Myometrial cell (primary cell): ENCODE data around the gene TMEM196. TPM values are rescaled to one million over a fixed set of nuclear protein-coding genes. Genes with fewer than 3 reads are reported as not detected.

Source experiments
- total RNA-seq: library from RNA; depleted of rRNA; stranded (reverse); fragments of >200 nt; gene quantifications from 2 replicates; pipeline ENCODE4 v1.2.3, GENCODE V29; 2015

Gene TMEM196
- not detected in 2 replicates for total RNA-seq

DNA sequence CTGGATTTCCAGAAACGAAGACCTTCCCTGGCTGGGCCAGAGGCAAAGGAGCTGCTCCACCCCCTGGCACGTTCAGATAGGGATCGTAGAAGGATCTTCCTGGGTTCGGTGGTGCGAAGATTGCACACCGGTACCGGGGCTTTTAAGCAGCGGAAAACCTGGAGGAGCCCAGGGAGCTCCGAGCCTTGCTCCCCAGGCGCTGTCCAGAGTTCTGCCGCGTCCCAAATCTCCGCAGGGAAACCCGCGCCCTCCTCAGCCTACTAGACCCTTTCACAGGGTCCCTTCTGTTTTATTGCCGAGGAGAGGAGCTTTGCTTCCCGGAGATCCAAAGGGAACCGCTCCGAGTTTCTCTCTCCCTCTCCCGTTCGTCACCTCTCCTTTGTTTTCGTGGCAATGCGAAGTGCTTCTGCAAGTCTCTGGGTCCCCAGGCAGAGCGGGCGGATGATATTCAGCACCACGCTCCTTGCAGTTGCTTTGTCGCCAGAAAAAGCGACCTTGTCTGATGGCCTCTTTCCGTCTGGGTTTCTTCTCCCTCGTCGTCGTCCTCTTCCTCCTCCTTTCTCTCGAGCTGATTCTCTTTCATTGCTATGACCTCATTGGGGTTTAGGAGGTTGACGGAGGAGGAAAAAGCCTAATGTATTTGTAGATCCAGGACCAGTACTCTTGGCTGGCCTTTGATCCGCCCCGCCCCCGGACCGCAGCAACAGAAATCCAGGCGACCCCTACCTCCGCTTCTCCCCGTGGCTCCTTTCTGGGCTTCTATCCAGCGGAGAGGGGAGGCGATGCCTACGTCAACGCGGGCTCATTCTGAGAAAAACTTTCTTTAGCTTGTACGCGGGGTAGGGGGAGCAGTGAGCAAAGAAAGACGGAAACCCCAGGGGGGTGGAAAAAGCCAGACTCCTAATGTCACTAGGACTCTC is at the start of gene TMEM196:
Gene TMEM196 (minus strand): TSS at position 777 of the 920 bp plus-strand sequence. CDS start 921 bp downstream, outside the sequence.

DNA sequence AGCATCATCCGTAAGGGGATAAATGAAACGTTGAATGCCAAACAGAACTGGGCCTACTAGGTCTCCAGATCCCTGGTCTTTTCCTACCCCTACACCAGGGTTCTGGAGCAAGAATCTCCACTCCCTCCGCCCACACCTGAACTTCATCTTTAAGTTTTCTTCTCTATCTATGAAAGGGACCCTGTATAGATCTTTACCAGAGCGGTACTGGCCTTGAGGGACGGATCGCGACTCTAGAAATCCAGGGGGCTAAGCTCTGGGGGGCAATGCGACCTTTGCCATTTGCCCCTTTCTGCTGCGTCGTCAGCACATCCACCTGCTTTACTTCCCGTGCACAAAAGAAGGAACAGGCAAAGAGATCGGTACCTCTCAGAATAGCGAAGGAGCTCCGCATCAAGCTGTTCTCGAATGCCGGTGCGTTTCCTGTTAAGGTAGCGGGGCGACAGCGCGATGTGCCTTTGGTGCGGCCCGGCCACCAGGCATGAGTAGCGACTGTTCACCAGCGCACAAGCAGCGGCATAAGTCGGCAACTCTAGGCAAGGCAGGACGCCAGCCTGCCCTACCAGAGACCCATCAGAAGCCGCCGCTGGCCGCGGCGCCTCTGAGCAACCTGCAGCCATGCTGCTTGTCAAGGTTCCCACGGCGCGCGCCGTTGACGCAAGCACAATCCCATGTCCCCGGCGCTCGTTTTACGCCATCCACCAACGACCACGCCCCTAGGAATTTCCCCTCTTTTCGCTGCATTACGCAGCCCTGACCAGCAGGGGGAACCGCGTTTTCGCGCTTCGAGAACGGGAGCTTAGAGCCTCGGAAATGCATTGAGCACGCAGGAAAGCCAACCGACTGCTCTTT is 64.8 kb downstream of the TMEM196 start, which contains the start of gene POLR1F:
Gene POLR1F (minus strand): TSS at position 641 of the 852 bp plus-strand sequence. CDS start 21 bp downstream, at position 620.

Other genes with a start within 250 kb of the TMEM196 start
- 11.0 and 18.6 TPM in 2 replicates for gene POLR1F, start 64.6 kb downstream of the TMEM196 start, total RNA-seq